Naive thymus-derived CD8-positive, alpha-beta T cell (primary cell): ENCODE results near the gene PGM1. TPM values are rescaled to one million over a fixed set of nuclear protein-coding genes. Genes with fewer than 3 reads are reported as not detected.

Experiments used
- ATAC-seq, 2 donors: fragments of 150-1000 bp; cut with Tn5 transposase in 1 of 2; sonication (Bioruptor Pico), chemical (Tn5 transposase) in 1 of 2; 1 replicate in 1 of 2; 2 replicates in 1 of 2; pipeline ENCODE4 v1.10.0; 2021; ENCODE audit warnings: mild to moderate bottlenecking in 2 of 2, moderate library complexity in 2 of 2
- POLR2A ChIA-PET: fragments of 350-600 bp; sonication (Branson Sonifier 250); formaldehyde crosslinking; loops from one replicate; lab custom pipeline; 2021; ENCODE audit warnings: antibody characterized with exemption; lab: Charles Lee
- DNase-seq, 10 donors: peaks; one replicate each; pipeline versions ENCODE4 v3.0.0 to v3.0.0-alpha.2; 2020 to 2022
- H3K27ac Mint-ChIP-seq, 10 donors: one replicate each; pipeline ENCODE4 v1.8.0; 2020 to 2022; ENCODE audit warnings: mild to moderate bottlenecking in 10 of 10, mixed read lengths in 10 of 10, moderate library complexity in 4 of 10, inconsistent platforms in 1 of 10
- H3K27me3 Mint-ChIP-seq, 5 donors: one replicate each; pipeline ENCODE4 v1.8.0; 2021 to 2022; ENCODE audit warnings: mixed read lengths in 5 of 5
- H3K36me3 Mint-ChIP-seq, 3 donors: one replicate each; pipeline ENCODE4 v1.8.0; 2020 to 2022; ENCODE audit warnings: mixed read lengths in 3 of 3, mild to moderate bottlenecking in 2 of 3, inconsistent platforms in 1 of 3
- H3K4me1 Mint-ChIP-seq, 4 donors: one replicate each; pipeline ENCODE4 v1.8.0; 2021 to 2022; ENCODE audit warnings: mixed read lengths in 4 of 4
- H3K4me3 Mint-ChIP-seq, 10 donors: one replicate each; pipeline ENCODE4 v1.8.0; 2020 to 2022; ENCODE audit warnings: mild to moderate bottlenecking in 10 of 10, mixed read lengths in 10 of 10, moderate library complexity in 6 of 10, inconsistent platforms in 1 of 10
- H3K9me3 Mint-ChIP-seq, 9 donors: one replicate each; pipeline ENCODE4 v1.8.0; 2020 to 2022; ENCODE audit warnings: mixed read lengths in 9 of 9, mild to moderate bottlenecking in 3 of 9, inconsistent platforms in 1 of 9, moderate library complexity in 1 of 9
- polyA plus RNA-seq, 3 donors: library from polyadenylated mRNA; unstranded; fragments of 300-500 nt; fragmentation: Illumina TruSeq; gene quantifications; one replicate each; pipeline ENCODE4 v1.2.3, GENCODE V29; 2021
- total RNA-seq, 8 experiments: library from RNA in 2 of 8; stranded (reverse) in 2 of 8; gene quantifications; one replicate each; pipeline ENCODE4 v1.2.3 and lab custom pipeline; 2021 to 2026

The PGM1 gene
- total and polyA plus RNA-seq, 5 experiments from 2014 or later = 15.7 to 35.9 (median 30.4) TPM

DNA sequence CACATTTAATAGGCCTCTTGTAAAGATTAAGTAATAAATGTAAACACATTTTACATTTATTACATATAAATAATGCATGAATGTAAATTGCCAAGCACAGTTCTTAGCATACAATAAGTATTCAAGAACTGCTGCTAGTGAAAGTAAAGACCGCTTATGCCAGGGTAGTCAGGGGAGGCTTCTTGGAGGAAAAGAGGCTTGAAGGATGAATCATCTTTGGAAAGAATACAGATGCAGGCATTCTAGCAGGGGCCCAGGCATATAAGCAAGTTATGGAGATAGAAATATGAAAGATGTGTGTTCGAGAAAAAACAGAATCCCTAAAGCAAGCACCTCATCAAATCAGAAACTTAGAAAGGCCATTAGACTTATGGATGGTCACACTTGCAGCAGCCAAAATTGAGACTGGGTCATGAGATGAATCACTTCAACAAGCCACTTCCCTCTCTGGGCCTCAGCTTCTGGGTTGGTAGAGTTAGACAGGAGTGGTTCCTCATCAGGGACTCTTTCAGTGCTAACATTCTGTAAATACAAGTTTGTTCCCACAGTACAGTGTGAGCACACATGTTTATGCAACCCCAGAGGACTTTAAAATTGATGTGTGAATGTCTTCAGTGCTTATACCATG is 100.8 kb downstream of the PGM1 start:
- Mint-ChIP-seq H3K36me3 (no peaks in the 10 kb centered on the region), H3K4me3 (no peak overlapping the region), H3K27me3 (peaks cover 0 to 4% (median 0%) of the 10 kb centered on the region in 5 donors), H3K27ac (no peak overlapping the region), H3K4me1 (peaks cover 0 to 2% (median 0%) of the 10 kb centered on the region in 4 donors), H3K9me3 (no peaks in the 10 kb centered on the region)
- DNase-seq (no peak), ATAC-seq (no peak)
- POLR2A ChIA-PET = no interaction called here

GRCh38 chr1:63698001-63698838 is 105.0 kb downstream of the PGM1 start:
- DNase-seq = no peak
- ATAC-seq = no peak
- Mint-ChIP-seq H3K27me3 (peaks cover 0 to 8% (median 1%) of the 10 kb centered on the region in 5 donors), H3K4me1 (no peaks in the 10 kb centered on the region), H3K9me3 (no peaks in the 10 kb centered on the region), H3K4me3 (no peak overlapping the region), H3K27ac (no peak overlapping the region), H3K36me3 (no peaks in the 10 kb centered on the region)
- POLR2A ChIA-PET = no interaction called here

- POLR2A ChIA-PET = no interaction called here
- Mint-ChIP-seq H3K4me3 (no peak overlapping the region), H3K9me3 (no peaks in the 10 kb centered on the region), H3K27me3 (peaks cover 2 to 13% (median 5%) of the 10 kb centered on the region in 5 donors), H3K36me3 (no peaks in the 10 kb centered on the region), H3K4me1 (peaks cover 0 to 4% (median 0%) of the 10 kb centered on the region in 4 donors), H3K27ac (no peak overlapping the region)
- ATAC-seq (no peak), DNase-seq (no peak)
Observed at GRCh38 chr1:63701187-63701586, 108.0 kb downstream of the PGM1 start.

GRCh38 chr1:63703701-63704107 is 110.5 kb downstream of the PGM1 start:
- Mint-ChIP-seq H3K9me3 (no peaks in the 10 kb centered on the region), H3K4me1 (peaks cover 0 to 4% (median 0%) of the 10 kb centered on the region in 4 donors), H3K36me3 (no peaks in the 10 kb centered on the region), H3K4me3 (no peak overlapping the region), H3K27me3 (peaks cover 3 to 33% (median 17%) of the 10 kb centered on the region in 5 donors), H3K27ac (no peak overlapping the region)
- ATAC-seq (no peak), DNase-seq (no peak)
- POLR2A ChIA-PET = no interaction called here

- Mint-ChIP-seq H3K9me3 (no peaks in the 10 kb centered on the region), H3K4me1 (peaks cover 0 to 4% (median 0%) of the 10 kb centered on the region in 4 donors), H3K27ac (no peak overlapping the region), H3K27me3 (peaks cover 3 to 40% (median 22%) of the 10 kb centered on the region in 5 donors), H3K4me3 (no peak overlapping the region), H3K36me3 (no peaks in the 10 kb centered on the region)
- POLR2A ChIA-PET = no interaction called here
- ATAC-seq (no peak), DNase-seq (no peak)
Observed at GRCh38 chr1:63704443-63704842, 111.2 kb downstream of the PGM1 start.

DNA sequence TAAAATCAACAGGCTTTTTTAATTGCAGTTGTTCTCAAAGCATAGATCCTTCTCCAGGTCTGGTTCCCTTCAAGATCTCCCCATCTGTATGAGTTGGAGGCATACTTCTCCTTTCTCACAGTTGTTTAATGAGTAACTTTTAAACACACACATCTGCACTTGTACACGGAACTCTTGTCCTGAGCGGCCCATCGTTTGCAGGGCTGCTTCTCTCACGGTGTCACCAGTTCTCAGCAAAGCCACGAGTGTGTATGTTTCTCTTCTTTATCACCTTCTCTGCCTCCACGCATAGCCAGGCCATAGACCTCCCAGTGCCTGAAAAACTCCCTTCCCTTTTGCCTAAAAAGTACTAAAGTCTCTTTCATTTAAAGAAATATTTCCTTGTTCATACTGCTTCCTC is 111.9 kb downstream of the PGM1 start:
- peaks cover 0 to 4% (median 0%) of the 10 kb centered on the region in 4 donors for H3K4me1 Mint-ChIP-seq
- H3K27me3 Mint-ChIP-seq = peaks cover 3 to 41% (median 22%) of the 10 kb centered on the region in 5 donors
- no peak overlapping the region for H3K4me3 Mint-ChIP-seq
- POLR2A ChIA-PET = no interaction called here
- no peaks in the 10 kb centered on the region for H3K9me3 Mint-ChIP-seq
- H3K27ac Mint-ChIP-seq = no peak overlapping the region
- DNase-seq (no peak), ATAC-seq (no peak)
- H3K36me3 Mint-ChIP-seq = no peaks in the 10 kb centered on the region

DNA sequence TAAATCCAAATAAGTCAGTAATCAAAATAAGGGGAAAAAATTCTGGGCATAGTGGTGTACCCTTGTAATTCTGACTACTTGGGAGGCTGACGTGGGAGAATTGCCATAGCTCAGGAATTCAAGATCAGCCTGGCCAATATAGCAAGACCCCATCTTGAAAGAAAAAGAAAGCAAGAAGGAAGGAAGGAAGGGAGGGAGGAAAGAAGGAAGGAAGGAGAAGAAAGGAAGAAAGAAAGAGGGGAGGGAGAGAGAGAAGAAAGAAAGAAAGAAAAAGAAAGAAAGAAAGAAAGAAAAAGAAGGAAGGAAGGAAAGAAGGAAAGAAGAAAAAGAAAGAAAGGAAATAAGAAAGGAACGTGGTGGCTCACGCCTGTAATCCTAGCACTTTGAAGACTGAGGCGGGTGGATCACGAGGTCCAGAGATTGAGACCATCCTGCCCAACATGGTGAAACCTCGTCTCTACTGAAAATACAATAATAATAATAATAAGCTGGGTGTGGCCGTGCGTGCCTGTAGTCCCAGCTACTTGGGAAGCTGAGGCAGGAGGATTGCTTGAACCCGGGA is 116.1 kb downstream of the PGM1 start:
- Mint-ChIP-seq H3K4me3 (no peak overlapping the region), H3K27me3 (peaks cover 1 to 41% (median 19%) of the 10 kb centered on the region in 5 donors), H3K36me3 (no peaks in the 10 kb centered on the region), H3K4me1 (peaks cover 0 to 3% (median 0%) of the 10 kb centered on the region in 4 donors), H3K27ac (peak overlapping the region in 1 of 10 donors; percentile 66), H3K9me3 (no peaks in the 10 kb centered on the region)
- ATAC-seq (no peak), DNase-seq (no peak)
- POLR2A ChIA-PET = no interaction called here

Other genes with a start within 250 kb of the PGM1 start
- gene ALG6, start 225.8 kb upstream of the PGM1 start, total RNA-seq = 10 to 100 TPM; 27.7 to 31.6 TPM
- gene ALG6, start 225.8 kb upstream of the PGM1 start, polyA plus RNA-seq = 10 to 100 TPM; 16.3 to 22.1 (median 16.5) TPM
- gene ITGB3BP, start 70.2 kb upstream of the PGM1 start, total RNA-seq = 10 to 100 TPM; 33.7 to 37.5 TPM
- gene ITGB3BP, start 70.2 kb upstream of the PGM1 start, polyA plus RNA-seq = 10 to 100 TPM; 19.7 to 30.1 (median 26.4) TPM
- gene EFCAB7, start 69.9 kb upstream of the PGM1 start, total RNA-seq = 10 to 100 TPM; 10.3 to 14.7 TPM
- 1 to 10 TPM; 3.5 to 5.9 (median 5.8) TPM for gene EFCAB7, start 69.9 kb upstream of the PGM1 start, polyA plus RNA-seq
- under 1 TPM; 0.44 to 0.80 TPM for gene ROR1, start 180.6 kb downstream of the PGM1 start, total RNA-seq
- gene ROR1, start 180.6 kb downstream of the PGM1 start, polyA plus RNA-seq = not detected